Limb (tissue), 2 donors: Measurements from ENCODE around the gene SLC27A1.
A peak's percentile ranks its signal among the peaks of the same experiment; 100 is the strongest.
"Not testable (repeated sequence)": the region's sequence is repeated elsewhere in the genome, so short reads cannot be mapped to it uniquely, and the experiment has no call there.

Experiments
- DNase-seq, 2 donors: peaks; one replicate each; pipeline ENCODE4 v3.0.0-alpha.2; 2016; ENCODE audit errors: extremely low spot score in 2 of 2

The SLC27A1 gene

DNA sequence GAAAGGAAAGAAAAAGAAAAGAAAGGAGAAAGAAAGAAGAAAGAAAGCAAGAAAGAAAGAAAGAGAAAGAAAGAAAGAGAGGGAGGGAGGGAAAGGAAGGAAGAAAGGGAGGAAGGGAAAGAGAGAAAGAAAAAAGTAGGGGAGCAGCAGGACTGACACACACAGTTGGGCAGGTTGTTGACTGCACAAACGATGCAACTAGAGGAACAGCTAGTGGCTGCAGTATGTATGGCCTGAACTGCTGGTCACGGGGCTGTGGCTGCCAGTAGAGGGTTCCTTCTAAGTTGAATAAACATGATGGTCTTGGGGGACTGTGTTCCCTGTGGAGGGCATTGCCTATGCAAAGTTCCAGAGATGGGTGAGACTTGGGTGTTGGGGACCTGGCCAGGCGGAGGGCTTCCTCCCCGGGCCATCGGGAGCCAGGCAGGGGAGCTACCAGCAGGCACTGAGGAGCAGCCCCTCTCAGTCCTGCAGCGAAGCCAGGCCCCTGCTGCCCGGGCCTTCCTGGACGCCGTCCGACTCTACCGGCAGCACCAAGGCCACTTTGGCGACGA, 68.4 kb downstream of the SLC27A1 start:
- DNase-seq, result no peak

DNA sequence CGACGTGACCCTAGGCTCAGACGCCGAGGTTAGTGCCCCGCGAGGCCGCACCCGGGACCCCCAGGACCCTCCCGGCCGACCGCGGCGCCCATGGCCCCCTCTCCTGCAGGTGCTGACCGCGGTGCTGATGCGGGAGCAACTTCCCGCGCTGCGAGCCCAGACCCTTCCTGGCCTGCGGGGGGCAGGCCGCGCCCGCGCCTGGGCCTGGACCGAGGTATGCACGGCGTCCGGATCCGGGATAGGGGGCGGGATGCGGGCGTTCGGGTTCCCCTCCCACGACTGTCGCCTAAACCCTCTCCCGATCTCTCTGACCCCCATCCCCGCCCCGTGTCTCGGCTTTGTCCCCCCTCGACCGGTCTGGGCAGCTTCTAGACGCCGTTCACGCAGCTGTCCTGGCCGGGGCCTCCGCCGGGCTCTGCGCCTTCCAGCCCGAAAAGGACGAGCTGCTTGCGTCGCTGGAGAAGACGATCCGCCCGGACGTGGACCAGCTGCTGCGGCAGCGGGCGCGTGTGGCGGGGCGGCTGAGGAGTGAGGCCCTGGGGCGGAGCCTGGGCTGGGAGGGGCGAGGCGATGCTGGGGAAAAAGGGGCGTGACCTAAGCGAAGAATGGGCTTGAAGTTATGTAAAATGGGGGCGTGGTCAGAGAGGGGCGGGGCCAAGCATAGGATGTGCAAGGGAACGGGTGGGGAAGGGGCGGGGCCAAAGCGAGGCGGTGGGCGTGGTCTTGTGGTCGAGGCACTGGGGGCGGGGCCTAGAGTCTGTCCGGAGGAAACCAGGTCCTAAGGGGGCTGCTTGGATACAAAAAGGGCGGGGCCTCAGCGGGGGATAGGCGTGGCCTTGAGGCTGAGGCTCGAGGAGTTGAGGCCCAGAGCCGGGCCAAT, 69.2 kb downstream of the SLC27A1 start:
- DNase-seq, result peak; percentile 77 to 92

DNA sequence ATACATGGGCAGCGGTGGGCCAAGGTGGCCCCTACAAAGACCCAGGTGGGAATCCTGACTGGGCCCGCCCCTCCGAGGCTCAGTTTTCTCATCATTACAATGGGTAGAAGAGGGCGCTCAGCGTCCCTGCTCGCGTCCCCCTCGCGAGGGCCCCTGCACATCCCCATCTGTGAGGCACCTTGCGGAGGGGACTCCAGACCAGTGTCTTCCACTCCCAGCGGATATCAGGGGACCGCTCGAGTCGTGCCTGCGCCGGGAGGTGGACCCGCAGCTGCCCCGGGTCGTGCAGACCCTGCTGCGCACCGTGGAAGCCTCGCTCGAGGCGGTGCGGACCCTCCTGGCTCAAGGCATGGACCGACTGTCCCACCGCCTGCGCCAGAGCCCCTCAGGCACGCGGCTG, 69.8 kb downstream of the SLC27A1 start:
- DNase-seq, result no peak

DNA sequence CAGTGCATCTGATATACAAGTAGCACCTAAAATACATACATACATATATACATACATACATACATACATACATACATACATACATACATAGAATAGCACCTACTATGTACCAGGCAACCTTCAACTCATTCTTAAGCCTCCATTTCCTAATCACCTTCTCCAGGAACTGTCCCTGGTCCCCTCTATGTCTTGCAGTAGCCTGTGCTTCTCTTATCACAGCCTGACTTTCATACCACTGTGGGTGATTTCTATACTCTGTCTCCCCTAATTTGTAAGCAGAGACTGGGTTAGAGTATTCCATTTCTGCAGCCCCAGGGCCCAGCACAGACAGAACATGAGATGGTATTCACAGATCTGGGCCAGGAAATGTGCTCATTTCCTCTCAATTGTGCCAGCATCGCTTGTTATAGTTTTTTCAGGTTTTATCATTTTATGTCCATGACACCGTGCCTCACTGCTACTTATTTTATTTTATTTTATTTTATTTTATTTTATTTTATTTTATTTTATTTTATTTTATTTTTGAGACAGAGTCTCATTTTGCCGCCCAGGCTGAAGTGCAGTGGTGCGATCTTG, 70.9 kb downstream of the SLC27A1 start:
- DNase-seq, result no peak

DNA sequence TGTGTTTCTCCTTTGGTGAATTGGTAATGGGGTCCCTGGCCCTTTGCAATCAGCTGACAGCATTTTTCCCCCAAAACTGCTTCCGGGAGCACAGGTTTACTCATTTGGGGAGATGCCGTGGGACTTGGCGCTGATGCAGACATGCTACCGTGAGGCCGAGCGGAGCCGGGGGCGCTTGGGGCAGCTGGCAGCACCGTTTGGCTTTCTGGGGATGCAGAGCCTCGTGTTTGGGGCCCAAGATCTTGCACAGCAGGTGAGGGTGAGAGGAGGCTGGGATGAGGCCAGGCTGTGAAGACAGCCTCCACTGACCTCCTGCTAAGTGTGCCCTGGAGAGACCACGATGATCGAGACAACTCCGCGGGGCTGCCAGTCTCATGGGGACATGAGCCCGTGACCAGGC, 71.7 kb downstream of the SLC27A1 start:
- no peak for DNase-seq

DNA sequence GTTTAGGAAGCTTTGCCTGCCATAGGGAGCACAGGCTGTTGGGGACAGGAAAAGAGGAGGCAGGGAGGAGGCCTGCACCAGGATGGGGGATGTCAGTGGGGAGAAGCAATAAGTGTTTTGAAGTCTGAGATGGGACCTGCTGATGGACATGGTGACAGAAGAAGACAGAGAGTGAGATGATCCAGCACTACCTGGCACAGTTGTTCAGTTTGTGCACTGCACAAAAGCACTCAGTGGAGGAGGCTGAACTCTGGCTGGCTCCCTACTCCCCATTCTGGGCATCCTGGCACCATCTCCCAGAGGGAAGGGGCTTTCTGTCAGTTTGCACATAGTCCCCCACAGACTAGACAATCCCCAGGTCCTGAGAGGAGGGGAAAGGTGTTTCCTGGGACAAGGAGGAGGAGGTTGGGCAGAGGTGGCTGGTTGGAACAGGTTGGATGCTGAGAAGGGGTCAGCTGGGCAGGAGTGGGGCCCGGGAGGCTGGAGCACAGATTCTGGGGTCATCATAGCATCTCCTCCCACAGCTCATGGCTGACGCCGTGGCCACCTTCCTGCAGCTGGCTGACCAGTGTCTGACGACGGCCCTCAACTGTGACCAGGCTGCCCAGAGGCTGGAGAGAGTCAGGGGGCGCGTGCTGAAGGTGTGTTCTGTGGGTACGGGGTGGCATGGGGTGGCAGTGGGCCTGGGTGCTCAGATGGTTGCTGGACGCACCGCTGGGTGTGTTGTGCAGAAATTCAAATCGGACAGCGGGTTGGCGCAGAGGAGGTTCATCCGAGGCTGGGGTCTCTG, 72.7 kb downstream of the SLC27A1 start:
- no peak for DNase-seq

DNA sequence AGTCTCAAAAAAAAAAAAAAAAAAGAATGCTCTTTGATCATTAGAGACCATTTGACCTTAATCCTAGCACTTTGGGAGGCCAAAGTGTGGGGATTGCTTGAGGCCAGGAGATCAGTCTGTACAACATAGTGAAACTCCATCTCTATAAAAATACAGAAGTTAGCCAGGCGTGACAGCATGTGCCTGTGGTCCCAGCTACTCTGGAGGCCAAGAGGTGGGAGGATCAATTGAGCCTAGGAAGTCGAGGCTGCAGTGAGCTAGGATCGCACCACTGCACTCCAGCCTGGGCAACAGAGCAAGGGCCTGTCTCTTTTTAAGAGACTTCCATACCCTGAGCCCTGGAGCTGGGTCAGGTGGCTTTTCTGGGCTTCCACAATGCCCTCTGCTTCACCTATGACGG, 73.7 kb downstream of the SLC27A1 start:
- no peak for DNase-seq

DNA sequence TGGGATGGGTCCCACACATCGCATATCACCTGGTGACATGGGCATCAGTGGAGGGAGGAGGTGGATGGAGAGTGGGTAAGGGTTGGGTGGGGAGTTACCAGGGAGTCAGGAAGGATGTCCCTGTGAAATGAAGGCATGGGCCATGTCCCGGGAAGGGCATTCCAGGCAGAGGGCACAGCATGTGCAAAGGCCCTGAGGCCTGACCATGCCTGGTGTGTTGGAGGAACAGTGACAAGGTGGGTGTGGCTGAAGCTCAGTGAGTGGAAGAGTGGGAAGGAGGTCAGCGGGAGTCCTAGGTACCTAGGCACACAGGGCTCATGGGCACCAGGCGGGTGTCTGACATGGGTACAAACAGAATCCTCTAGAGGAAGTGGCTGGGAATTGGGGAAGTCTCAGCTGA, 74.1 kb downstream of the SLC27A1 start:
- no peak for DNase-seq

DNA sequence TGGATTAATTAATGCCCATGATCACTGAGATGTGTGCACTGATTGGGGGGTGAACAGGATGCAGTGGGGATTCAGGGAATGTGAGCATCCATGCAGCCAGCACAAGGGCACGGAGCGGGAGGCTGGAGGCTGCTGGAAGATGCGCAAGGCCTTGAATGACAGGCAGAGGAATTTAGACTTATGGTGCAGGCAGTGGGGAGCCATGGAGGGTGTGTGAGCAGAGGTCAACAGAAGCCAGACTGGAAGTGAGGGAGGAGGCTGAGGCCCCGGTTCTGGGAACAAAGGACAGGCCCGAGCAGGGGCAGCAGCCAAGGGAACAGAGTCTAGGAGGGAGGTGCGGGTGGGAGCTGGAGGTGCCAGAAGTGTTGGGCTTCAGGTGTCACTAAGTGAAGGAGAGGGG, 77.8 kb downstream of the SLC27A1 start:
- no peak for DNase-seq

DNA sequence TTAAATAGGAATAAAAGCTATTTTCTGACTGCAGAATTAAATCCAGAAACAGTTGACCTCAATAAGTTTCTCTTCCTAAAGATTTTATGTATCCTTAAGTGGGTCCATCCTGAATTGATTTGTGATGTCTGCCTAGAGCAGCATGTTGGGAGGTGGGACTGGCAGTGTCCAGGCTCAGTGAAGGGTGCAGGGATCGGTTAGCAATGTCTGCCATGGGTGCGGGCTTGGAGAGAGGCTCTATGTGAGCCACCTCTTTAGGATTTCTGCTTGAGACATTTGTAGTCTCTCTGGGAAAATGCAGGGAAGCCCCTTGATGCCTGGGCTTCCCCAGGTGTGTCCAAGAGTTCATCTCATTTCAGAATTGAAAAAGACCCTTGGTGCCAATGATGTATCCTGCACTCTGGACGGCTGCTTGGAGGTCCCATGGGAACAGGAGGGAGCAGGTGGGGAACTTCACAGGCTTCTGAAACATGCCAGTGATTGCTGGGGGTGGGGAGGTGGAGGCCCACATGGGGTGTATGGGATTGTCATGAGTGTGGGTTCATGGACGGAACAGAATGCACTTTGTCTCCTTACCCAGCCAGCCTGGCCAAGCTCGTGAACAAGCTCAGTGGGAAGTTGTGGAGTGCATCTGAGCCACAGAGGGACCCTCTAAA, 78.9 kb downstream of the SLC27A1 start:
- DNase-seq, result no peak

DNA sequence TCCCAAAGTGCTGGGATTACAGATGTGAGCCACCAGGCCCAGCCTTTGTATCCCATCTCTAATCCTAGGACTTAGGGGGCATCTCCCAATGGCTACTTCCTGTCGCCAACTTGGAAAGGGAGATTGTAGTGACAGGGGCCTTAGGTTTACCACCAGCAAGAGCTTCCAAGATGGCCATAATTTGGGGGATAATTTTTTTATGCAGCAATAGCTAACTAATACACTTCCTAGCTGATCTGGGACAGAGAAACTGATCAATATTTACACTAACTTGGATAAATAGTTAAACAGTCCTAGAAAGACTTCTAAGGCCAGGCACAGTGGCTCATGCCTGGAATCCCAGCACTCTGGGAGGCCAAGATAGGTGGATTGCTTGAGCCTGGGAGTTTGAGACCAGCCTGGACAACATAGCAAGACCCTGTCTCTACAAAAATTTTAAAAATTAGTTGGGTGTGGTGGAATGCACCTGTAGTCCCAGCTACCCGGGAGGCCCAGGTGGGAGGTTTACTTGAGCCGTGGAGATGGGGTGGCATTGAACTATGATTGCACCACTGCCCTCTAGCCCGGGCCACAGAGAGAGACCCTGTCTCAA, 79.8 kb downstream of the SLC27A1 start:
- no peak for DNase-seq

DNA sequence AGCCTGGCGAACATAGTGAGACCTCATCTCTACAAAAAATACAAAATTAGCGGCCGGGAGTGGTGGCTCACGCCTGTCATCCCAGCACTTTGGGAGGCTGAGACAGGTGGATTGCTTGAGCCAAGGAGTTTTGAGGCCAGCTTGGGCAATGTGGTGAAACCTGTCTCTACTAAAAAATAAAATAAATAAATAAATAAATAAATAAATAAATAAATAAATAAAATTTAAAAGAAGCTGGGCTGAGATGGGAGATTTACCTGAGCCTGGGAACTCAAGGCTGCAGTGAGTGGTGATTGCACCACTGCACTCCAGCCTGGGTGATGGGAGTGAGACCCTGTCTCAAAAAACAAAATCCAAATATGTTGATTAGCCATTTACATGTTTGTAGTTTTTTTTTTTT, 82.4 kb downstream of the SLC27A1 start:
- DNase-seq, result not testable (repeated sequence)

DNA sequence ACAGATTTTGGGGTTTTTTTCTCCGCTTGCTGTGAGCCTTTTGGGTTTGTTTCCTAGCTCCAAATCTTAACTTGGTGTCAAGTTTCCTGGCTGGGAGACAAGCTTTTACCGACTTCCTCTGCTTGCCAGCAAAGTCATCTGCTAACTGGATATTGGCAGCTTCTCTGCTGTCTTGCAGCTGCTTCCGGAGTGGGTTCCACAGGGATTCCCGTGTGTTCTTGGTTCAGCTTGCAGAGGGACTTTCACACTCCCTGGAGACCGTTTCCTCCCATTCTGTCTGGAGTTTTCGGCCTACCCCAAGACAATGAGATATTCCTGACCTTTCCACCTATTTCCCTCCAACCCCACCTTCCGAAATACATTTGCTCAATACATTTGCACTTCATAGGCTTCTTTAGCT, 82.9 kb downstream of the SLC27A1 start:
- peak; percentile 65 to 82 for DNase-seq

DNA sequence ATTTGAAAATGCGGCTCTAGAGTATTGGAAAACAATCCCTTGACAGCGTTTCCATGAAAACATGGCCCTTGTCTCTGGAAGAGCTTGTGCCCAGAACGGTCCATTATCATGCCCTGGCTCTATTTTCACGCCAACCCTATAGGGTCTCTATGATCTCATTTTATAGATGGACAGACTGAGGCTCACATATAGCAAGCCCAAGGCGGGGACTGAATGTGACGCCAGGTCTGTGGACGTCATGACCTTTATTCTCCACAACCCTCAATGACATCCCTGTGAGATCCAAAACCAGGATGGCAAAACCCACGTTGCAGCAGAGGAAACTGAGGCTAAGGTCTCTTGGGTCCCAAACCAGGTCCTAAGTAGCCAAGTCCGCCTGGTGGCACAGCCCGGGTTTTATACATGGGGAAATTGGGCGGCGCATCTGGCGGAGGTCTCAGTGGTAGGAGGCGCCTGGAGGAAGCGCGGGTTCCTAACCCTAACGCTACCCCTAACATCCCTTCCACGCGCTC, 84.7 kb downstream of the SLC27A1 start:
- DNase-seq, result no peak

DNA sequence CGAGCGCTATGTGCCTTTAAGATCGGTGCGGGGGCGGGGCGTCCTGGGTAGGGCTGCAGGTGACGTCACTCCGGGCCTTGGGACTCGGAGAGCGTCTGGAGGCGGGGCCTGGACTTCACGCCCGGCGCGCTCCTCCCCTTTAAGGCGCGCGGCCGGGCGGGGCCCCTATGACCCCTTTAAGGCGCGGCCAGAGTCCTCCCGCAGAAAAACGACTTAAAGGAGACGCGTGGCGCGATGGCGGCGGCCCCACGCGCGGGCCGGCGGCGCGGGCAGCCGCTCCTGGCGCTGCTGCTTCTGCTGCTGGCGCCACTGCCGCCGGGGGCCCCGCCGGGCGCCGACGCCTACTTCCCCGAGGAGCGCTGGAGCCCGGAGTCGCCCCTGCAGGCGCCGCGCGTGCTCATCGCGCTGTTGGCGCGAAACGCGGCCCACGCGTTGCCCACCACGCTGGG, 85.2 kb downstream of the SLC27A1 start, which contains the start of gene COLGALT1:
Gene COLGALT1, plus strand, starts transcription at position 170 of the 449 bp plus-strand sequence. Its CDS starts 65 bp downstream, at position 235.
- DNase-seq, result peak; percentile 97 to 98
